ENCODE measurements around the gene C6.
"Not testable (repeated sequence)": the region's sequence is repeated elsewhere in the genome, so short reads cannot be mapped to it uniquely, and the experiment has no call there.

Gene C6

DNA sequence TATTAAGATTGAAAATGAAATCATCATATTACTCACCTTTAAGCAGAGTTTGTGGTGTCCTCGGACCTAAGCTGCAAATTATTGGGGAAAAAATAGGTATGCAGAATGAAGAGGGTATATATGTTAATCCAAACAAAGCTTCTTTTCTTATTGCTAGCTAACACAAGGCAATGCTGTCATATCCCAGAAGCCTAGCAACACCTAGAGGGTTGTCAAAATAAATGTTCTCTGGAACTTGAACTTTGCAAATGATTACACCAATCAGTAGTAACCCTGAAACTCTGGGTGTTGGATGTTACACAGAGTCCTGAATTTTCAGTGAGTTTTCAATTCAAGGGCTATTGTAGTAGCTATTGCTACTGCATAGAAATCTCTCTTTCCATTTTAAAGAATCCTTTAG lies at the start of gene C6:
Gene C6, minus strand, starts transcription at position 193 of the 400 bp plus-strand sequence. CDS start 10,302 bp downstream, outside the sequence.
- DNase-seq: no peak

DNA sequence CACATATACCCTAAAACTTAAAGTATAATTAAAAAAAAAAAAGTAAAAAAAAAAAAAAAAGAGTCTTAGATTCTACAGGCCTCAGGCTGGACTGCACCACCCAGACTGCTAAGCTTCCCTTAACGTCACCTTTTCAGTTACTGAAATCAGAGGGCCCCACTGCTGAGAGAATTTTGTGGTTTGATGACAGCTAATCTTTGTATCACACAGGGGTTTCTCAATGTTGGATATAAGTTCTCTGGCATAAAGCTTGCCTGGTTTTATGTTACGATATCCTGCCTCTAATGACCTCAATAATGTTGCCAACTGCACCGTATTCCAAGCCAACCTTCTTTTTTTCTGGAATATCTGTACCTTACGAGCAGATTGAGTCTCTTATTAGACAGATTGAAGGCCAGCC lies 43.1 kb upstream of the C6 start:
- DNase-seq: no peak

DNA sequence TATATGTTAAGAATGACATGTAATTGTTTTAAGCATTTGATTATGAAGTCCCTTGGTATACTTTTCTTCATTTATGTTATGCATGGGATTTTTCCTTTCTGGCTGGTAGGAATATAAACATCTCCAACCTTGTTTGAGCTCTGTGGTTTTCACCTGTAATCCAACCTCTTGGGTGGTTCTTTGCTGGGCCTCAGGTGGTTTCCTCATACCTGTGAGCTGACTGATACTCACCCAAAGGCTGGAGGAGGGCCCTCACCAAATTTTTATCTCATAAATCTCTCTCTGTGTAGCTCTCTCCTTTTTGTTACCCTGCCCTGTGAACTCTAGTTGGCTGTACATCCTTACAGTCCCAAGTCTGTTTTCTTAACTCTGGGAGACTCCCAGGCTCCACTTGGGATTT lies 39.8 kb upstream of the C6 start:
- DNase-seq: no peak

DNA sequence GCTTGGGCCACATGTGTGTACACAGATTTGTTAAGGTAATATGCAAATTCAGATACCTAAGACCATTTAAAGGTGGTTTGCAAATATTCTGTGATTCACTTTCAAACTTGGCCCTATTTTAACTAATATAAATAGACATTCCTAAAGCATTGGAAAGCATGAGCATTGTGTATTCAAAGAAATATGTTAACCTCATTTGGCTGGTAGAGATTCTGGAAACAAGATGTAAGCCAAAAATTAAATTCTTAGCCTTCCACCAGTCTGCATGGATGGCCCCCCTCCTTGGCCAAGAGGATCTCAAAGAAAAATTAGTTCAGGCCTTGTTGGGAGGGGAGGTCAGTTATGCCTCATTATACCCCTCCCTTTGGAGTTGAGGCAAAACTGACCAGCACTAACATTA lies 38.7 kb upstream of the C6 start:
- no peak for DNase-seq

DNA sequence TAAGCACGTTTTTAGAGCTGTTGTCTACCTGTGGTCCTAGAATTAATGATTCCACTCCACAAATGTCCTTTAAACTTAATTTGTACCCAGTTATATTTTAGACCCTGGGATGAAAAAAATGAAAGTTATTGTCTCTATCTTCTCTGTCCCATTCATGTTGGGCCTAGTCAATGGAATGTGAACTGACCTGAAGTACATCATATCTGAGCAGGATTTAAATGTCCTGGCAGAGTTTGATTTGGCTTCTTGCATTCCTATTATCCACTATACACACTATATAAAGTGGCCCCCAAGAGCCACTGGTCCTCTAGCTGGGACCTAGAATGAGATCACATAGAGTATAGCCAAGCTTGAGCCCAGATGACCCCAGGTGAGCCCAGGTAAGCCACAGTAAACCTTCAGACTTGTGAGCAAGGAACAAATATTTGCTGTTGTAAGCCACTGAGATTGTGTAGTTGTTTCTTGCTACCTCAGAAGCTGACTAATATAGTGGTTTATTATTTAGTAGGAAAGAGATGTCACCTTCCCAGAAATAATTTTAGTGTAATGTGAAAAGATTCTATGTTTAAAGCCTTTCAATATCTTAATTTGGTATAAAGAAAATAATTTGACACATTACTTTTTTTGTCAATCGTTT lies 37.1 kb upstream of the C6 start:
- DNase-seq: no peak

DNA sequence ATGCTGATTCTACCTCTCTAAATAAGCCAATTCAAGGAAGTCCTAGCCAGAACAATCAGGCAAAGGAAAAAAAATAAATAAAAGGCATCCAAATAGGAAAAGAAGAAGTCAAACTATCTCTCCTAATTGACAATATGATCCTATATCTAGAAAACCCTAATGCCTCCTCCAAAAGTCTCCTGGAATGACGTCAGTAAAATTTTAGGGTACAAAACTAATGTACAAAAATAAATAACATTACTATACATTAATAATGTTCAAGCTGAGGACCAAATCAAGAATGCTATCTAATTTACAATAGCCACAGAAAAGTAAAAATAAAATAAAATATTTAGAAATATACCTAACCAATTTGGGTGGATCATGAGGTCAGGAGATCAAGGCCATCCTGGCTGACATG lies 33.8 kb upstream of the C6 start:
- no peak for DNase-seq

DNA sequence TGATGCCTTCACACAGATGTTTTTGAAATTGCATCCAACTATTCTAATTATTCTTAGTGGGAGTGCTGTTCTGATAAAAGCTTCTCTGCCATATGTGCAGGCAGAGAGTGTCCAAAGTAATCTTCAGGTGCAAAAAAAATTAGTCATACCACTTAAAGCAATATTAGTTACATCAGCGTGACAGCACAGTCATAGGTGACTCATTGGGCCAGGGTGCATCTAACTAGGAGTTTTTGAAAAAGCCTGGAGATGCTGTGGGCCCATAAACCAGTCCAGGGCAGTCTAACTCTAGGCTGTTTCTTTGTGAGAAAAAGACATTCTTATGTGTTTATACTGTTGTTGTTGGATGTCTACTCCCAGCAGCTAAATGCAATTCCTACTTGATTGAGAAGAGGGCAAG lies 33.0 kb upstream of the C6 start:
- no peak for DNase-seq

- no peak for DNase-seq
Observed at GRCh38 chr5:41243558-41243957, 30.2 kb upstream of the C6 start.

DNA sequence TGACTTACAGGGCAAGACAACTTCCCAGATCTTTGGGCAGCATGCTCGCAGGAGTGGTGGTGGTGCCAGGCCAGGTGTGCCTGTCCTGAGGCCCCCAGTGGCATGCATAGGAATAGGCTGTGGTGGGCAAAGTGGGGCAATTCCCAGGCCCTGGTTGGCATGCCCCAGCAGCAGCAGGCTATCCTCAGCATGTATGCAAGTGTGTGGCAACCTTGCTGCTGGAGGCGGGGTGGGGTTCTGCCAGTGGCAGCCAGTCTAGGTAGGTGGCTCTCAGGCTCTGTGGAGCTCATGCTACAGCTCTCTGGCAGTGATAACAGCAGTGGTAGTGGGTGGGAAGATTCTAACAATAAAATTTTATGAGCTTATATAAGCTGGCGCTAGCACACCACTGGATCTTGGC lies 27.7 kb upstream of the C6 start:
- DNase-seq: no peak

GRCh38 chr5:41240390-41240789 lies 27.1 kb upstream of the C6 start:
- DNase-seq: no peak

DNA sequence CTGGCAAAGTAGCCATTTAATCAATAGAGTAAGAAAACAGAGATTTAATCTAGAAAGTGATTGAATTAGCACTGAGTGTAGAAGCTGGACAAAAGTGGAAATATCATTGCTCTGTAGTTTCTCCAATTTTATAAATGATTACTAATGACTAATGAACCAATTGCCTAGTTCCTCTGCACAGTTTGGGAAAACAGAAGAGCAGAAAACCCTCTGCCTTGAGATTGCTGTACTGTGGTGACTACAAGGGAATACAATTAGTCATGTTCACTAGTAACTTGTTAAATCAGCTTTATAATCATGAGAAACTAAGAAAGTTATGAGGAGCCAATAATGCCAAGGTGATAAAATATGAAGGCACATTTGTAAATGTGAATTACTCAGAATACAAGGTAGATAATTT lies 21.1 kb upstream of the C6 start:
- DNase-seq: no peak

DNA sequence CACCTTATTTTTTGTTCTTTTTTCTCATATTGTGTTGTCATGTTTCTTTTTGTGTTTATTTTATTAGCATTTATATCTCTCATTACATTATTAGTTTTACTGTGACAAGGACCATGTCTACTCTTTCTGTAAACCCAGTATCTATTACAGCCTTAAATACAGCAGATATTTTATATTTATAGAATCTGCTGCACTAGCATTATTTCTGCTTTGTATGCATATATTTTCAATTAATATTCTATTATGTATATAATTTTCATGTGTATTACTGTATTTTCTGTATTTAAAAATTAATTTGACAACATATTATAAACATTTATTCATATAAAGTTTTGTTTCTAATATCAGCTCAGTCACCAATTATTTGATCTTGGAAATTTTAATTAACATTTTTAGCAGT lies 19.5 kb upstream of the C6 start:
- no peak for DNase-seq

GRCh38 chr5:41230276-41230675 lies 16.9 kb upstream of the C6 start:
- not testable (repeated sequence) for DNase-seq

DNA sequence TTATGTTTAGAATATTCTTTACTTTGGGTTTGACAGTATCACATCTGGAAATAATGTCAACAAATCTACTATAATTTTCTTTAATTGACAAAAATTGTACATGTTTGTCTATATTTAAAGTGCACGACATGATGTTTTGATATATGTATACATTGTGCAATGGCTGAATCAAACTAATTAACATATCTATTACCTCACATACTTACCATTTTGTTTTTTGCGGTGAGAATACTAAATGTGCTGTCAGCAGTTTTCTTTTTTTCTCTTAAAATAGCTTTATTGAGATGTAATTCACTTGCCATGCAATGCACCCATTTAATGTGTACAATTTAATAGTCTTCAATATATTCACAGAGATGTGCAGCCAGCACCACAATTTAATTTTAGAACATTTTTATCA lies 10.6 kb upstream of the C6 start:
- DNase-seq: no peak

GRCh38 chr5:41219658-41220269 lies 6.4 kb upstream of the C6 start:
- no peak for DNase-seq

GRCh38 chr5:41218929-41219657 lies 5.8 kb upstream of the C6 start:
- no peak for DNase-seq

GRCh38 chr5:41214182-41214581 lies 850 bp upstream of the C6 start:
- no peak for DNase-seq

DNA sequence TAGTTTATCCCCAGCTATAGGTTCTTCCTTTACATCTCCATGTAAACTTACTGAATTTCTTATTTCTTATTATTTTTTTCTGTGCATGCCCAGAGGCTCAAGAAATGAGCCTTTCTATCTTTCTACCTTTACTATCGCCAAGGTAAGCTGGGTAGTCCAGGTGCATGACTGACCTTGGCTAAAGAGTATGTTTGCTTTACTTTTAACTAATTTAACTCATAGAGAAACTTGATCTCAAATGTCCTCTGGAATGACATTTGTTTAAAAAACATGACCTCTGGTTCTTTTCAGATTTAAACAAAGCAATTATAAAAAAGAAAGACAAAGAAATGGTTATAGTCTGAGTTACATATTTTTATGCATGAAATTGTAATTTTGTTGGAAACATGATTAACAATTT lies 397 bp downstream of the C6 start:
- no peak for DNase-seq

DNA sequence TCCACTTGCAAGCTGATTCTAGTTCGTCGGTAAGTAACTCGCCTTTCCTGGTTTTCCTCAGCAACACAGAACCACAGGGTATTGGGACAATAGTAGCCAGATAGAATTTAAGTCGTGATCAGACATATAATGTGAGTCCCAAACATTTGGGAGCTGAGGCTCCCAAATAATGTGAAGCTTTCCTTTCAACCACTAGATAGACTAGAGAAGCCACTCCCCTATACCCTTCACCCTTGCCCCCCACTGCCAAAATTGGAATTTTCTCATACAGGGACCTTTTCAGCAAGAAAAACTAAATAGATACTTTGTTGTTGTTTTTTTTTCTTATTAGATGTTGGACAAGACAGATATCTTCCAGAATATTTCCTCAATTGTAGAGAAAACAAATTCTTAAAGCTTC lies 1.9 kb downstream of the C6 start:
- no peak for DNase-seq

GRCh38 chr5:41205475-41205874 lies 7.9 kb downstream of the C6 start:
- not testable (repeated sequence) for DNase-seq

- DNase-seq: no peak
Observed at GRCh38 chr5:41203033-41203432, 10.3 kb downstream of the C6 start.

GRCh38 chr5:41201082-41201772 lies 12.1 kb downstream of the C6 start:
- DNase-seq: no peak

GRCh38 chr5:41200506-41200905 lies 12.8 kb downstream of the C6 start:
- no peak for DNase-seq

DNA sequence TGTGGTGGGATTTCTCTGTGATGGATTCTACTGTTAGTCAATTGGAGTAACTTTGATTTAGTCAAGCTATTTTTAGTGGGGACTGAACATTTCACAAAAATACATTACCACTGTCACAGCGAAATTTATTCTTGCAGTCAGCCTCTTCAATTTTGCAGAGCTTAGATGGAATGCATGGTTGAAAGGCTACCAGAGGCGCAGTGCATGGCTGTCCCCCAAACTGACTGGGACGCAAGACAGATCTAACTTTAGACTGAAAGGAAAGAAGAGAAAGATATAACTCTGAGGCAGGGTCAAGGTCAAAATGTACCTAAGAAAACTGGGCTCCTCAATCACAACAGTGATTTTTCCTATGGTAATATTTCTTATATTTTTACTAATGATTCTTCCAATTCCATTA lies 13.7 kb downstream of the C6 start:
- no peak for DNase-seq

Measured in CD4-positive, alpha-beta T cell treated with Interleukin-12 subunit alpha and Interleukin-12 subunit beta, for 1 hour (primary cell).